DMS 273 (cell line): ENCODE data around the gene TRIM14.
A peak's percentile ranks its signal among the peaks of the same experiment; 100 is the strongest.
"Not testable (repeated sequence)": the region's sequence is repeated elsewhere in the genome, so short reads cannot be mapped to it uniquely, and the experiment has no call there.

Experiments used
- DNase-seq: peaks from one replicate; lab custom pipeline; 2025; ENCODE audit not compliant: unreplicated experiment; lab: John Stamatoyannopoulos, UW

TRIM14 gene

DNA sequence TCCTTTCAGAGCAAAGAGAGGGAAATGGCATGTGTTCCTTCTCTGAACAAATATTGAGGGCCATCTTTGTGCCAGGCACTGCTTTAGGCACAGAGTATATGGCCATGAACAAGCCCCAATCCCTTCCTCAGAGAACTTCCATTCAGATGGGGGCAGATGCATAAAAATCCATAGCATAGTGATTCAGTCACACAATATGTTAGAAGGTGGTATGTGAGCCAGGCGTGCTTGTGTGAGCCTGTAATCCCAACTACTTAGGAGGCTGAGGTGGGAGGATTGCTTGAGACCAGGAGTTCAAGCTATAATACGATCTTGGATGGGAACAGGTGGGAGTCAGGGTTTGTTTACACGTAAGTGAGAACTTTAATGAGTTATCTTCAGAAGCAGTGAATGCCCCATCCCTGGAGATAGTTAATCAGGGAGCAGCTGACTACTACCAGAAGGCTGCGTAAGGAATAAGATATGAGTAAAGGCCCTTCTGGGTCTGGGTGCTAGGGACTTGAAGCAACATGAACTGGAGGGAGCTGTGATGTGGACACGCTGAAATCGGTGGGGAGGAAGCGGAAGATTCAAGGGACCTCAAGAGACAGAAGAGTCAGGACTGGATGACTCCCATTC is 35.3 kb downstream of the TRIM14 start:
- DNase-seq, result no peak

DNA sequence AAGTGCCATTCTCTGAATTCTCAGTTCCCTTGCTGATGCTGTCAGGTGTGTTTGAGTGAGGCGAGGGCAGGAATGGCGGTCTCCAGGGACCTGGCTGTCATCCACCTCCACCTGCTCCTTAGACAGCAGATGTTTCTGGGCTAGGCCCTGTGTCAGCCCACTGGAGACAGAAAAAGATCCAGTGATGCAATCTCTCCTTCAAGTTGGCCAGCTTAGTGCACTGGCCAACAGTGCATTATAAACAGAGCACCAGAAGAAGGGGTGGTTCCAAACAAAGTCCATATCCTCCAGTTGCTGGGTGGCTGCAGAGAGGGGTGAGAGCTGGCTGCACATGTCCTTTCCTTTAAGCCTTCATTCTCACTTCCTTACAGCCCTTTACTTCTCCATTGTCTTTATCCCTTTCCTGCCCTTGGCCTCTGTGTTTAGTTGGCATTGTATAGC is 35.9 kb downstream of the TRIM14 start:
- no peak for DNase-seq

DNA sequence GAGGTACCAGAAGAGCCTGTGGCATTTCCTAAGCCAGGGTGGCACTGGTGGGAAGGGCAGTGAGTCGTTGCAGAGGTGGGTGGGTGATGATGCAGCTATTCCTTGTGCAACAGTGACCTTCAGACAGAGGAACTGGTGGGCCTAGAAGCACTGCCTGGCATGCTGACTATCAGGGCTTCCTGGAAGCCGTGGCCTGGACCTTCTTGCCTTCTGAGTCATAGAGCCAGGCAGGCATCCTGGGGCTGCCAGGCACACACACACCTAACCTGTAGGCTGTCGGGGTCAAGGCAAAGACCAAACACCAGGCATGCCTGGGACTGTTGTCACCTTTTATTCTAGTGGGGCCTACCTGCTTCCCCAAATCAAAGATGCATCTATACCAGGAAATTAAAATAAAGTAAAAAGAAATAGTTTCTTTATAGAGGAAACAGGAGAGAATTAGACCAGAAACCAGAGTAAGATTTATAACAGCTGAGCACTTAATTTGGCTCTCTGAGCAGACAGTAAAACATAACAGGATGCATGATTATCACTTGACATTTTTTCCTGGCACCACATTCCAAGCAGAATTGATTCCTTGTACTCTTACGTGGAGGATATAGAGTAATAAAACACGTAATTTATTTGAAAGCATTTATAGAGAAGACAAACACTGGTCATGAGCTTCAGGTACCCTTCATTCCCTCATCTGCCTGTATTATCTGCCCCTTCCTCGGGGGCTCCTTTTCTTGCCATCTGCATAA is 37.4 kb downstream of the TRIM14 start:
- DNase-seq, result no peak

DNA sequence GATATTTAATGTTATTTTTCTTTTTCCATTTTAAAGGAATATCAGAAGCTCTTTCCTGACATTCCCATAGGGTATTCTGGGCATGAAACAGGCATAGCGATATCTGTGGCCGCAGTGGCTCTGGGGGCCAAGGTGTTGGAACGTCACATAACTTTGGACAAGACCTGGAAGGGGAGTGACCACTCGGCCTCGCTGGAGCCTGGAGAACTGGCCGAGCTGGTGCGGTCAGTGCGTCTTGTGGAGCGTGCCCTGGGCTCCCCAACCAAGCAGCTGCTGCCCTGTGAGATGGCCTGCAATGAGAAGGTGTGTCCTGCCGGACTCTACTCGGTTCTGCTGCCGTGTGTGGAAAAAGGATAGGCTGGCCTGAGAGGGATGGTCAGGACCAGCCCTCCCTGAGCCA is 38.2 kb downstream of the TRIM14 start:
- no peak for DNase-seq

- no peak for DNase-seq
Measured at GRCh38 chr9:98080326-98080725, 38.7 kb downstream of the TRIM14 start.

DNA sequence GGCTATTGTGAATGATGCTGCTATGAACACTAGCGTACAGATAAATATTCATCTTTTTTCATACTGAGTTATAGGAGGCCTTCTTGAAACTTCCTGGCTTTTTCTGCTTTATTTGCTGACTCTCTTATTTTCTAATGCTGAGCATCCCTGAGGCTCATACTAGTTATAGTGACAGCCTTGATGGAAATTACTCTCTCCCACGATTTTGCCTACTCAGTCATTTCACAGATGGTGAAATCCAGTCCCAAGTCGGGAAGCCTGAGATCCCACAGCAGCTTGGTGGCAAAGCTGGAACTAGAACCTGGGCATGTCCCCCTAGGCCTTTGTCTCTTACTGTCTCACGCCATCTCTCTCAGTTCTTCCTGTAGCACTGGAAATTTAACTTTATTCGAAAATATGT is 40.1 kb downstream of the TRIM14 start:
- DNase-seq, result no peak

DNA sequence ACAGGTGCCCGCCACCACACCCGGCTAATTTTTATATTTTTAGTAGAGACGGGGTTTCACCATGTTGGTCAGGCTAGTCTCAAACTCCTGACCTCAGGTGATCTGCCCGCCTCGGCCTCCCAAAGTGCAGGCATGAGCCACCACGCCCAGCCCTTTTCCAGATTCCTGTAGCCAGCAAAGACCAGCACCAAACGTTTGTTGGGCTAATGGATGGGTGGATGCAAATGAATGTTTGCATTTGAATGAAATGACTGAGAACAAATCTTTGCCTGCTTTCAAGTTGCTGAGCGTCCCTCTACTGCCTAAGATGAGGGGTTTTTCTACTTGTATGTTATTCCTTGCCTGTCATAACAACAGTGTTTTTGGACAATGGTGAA is 42.5 kb downstream of the TRIM14 start:
- DNase-seq, result not testable (repeated sequence)

DNA sequence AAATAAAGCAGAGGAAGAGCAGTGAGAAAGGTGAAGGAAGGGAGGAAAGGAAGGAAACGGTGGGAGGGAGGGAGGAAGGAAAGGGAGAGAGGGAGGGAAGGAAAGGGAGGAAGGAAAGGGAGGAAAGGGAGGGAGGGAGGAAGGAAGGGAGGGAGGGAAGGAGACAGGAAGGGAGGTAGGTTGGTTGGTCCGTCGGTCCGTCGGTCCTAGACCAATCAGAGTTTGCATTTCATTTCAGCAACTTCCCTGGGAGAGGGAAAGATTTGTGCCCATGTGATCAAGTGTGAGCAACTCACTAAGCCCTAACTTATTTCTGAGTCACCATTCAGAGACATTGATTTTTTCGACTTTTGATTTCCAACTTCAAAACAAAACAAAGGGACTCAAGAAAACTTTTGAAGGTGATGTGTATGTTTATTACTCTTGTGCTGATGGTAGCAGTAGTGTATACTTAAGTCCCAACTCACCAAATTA is 43.7 kb downstream of the TRIM14 start:
- DNase-seq, result no peak

DNA sequence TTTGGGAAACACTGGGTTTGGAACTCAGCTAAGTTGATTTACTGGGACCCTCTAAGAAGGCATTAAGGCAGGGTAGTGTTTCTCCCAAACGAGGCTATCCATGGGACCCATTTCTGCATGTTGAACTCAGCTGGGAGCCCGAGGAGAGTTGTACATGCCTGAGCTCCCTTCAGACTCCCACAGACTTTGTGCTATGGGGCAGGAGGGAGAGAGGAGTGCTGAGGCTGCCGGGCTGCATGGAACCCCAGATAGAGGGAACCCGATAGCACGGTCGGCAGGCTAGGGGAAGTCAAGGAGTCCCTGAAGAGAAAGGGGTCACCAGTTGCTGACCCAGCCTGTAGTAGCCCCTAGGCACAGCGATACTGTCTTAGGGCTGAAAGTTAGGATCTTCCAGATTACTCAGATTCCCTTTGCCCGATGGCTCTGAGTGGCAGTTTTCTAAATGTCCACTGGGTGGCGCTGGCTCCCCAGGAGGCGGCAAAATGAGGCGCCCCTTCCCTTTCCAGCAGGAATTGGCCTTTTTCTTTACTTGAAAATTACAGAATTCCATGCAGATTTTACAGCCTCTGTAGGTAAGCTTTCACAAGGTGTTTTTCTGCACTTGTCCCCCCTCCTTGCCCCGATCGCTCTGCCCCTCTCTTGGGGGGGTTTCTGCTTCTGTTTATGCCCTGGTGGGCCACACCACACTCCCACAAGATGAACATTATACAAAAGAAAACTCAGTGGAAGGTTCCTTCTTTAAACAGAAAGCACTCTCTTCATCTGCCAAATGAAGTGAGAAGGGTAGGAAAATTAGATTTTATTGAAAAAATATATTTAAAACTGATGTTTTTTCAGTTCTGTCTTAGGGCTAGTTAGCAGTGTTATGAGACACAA is 44.7 kb downstream of the TRIM14 start:
- peak; percentile 76 for DNase-seq

- DNase-seq, result no peak
Measured at GRCh38 chr9:98071737-98072136, 47.3 kb downstream of the TRIM14 start.

- no peak for DNase-seq
Measured at GRCh38 chr9:98070704-98071103, 48.3 kb downstream of the TRIM14 start.

DNA sequence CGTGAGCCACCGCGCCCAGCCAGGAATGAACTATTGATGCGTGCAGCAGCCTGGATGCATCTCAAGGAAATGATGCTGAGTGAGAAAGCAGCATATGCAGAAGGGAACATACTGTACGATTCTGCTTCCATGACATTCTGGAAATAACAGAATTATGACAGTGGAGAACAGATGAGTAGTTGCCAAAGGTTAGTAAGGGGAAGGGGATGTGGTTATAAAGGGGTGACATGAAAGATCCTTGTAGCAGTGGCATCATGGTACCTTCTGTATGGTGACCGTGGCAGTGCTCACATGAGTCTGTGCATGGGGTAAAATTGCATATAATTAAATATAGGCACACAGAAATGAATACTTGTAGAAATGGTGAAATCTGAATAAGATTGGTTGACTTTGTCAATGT is 49.5 kb downstream of the TRIM14 start:
- DNase-seq, result no peak

- DNase-seq, result no peak
Measured at GRCh38 chr9:98067184-98067583, 51.8 kb downstream of the TRIM14 start.

- no peak for DNase-seq
Measured at GRCh38 chr9:98066235-98066634, 52.8 kb downstream of the TRIM14 start.

GRCh38 chr9:98064623-98065392 is 54.2 kb downstream of the TRIM14 start:
- DNase-seq, result peak; percentile 13

DNA sequence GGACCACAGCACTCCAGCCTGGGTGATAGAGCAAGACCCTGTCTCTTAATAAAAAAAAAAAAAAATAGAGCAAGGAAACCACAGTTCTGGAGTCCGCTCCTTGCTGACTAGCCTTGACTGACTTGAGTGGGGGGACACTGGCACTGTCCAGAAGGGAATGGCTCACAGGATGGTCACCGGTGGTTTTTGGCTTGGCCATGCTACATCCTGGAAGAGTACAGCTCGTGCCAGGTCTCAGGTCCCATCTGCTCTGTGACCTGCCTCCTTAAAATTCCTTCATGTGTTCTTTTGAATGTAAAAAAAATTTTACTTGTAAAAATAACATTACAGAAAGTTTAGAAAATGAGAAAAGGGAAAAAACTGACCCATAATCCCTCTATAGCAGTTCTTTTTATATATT is 56.9 kb downstream of the TRIM14 start:
- DNase-seq, result no peak

- peak; percentile 59 for DNase-seq
Measured at GRCh38 chr9:98057138-98057799, 61.8 kb downstream of the TRIM14 start.

DNA sequence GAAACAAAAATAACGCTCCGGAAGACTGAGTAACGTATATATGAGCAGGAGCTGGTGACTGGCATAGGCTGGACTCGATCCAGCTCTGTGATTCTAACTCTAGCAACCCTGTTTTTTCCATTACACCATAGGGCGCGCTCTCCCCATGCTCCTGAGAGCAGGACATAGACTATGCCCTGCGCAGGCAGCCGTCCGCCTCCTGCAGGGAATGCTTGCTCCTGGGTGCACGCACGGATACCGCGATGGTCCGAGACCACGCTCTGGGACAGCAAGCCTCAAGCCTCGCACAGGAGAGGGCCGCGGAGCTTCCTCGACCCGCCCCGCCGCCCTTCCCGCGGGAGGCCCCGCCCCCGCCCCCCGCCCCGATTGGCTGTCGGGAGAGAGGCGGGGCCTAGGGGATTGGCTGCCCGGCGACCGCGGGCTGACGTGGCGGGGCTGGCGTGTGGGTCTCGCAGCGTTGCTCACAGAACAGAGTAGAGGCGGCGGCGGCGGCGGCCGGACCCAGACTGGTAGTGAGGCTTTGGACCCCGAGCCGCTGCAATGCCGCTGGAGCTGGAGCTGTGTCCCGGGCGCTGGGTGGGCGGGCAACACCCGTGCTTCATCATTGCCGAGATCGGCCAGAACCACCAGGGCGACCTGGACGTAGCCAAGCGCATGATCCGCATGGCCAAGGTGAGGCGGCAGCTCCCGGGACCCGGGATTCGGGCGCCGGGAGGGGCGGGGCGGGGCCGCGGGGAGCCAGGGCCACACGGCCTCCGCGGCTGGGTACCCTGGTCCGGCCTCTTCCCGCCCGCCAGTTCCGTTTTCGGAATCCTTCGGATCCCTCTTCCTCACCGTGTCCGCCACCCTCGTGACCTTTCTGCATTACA is 62.5 kb downstream of the TRIM14 start, which contains the start of gene NANS:
Gene NANS, plus strand, starts transcription at position 464 of the 869 bp plus-strand sequence. Its CDS starts 77 bp downstream, at position 541.
- peak; percentile 97 for DNase-seq

DNA sequence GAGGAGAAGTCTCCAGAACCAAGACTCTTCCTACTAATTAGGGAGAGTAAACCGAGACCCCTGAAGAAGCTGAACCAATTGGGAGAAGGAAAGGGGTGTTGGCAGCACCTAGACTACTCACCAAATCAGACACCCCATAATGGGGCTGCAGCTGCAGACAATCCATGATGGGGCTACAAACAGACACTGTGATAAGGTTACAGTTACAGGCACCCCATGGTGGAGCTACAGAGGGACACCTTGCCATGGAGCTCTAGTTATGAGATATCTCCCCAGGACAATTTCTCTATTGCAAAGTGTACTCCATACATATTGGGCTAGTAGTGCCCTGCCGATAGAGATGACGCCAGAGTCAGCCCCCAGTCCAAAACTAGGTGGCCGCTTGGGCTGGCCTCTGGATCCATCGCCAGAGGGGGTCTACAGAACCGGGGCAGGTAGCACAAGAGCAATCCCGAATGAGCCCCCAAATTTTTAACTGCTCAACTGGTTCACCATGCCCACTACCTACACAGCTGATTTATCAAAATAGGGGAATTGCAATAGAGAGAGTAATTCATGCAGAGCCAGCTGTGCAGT is 64.6 kb downstream of the TRIM14 start:
- DNase-seq, result no peak
